ENCODE measurements around the gene AGBL4. TPM values are rescaled to one million over a fixed set of nuclear protein-coding genes. Genes with fewer than 3 reads are reported as not detected.

Gene AGBL4
- total RNA-seq, 1 donor from 2014 or later, result not detected

DNA sequence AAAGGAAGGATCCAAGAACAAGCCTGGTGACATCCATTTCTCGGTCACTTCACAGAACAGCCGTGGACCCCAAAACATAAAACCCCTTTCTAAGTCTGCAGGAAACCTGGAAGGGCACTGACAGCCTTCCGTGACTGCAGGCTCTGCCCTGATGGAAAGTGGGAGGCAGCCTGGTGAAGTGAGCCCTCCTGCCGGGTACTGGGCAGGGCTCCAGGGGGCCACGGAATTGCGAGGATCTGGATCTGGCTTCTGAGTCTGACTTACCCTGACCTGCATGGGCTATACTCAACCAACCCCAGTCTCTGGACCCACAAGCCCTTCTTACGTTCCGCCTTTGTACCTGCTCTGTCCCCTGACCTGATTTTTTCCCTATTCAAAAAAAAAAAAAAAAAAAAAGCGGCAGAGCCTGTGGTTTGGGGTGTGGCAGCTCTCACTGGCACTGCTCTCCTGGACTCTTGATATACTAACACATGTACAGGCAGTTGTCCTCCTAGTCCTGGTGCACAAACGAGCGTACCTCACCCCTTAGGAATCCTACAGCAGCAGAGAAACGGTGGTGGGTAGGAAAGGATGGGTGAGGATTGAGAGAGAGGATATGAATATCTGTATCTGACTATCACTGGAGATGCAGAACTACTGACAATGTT lies 1330.0 kb downstream of the AGBL4 start:
- no peak for DNase-seq (ENCODE audit: extremely low read depth, low read depth, low spot score)

DNA sequence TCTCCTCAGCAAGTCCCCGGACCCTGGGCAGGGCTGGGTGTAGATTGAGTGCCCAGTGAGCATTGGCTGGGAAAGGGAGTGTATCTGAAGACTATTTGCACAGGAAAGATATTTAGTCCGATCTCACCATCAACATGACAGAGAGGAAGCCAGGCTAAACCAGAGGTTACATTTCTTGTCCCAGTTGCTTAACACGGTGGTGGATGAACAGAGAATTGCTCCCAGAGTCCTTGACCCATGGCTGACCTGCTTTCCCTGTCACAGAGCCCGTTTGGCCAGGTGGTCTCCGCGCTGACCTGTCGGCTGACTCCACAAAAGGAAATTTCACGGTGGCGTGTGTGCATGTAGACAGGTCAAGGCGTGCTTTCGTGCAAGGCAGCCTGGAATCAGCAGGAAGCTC lies 1330.6 kb downstream of the AGBL4 start:
- no peak for DNase-seq (ENCODE audit: extremely low read depth, low read depth, low spot score)

DNA sequence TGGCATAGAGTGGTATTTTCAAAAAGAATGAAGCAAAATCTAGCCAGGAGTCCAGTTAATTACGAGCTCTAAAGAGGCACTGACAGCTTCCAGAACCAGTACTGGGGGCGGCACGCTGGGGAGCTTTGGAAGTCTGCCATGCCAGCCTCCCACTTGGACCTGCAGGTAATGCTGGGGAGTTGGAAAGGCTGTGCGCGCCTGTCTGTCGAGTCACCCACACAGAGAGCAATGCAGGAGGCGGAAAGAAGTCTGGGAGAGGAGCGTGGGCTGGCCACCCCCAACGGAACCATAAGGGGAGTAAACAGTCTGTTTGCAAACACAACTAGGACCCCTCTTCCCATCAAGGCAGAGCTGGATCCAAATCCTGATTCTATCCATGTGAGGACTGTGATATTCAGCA lies 1331.5 kb downstream of the AGBL4 start:
- no peak for DNase-seq (ENCODE audit: extremely low read depth, low read depth, low spot score)

DNA sequence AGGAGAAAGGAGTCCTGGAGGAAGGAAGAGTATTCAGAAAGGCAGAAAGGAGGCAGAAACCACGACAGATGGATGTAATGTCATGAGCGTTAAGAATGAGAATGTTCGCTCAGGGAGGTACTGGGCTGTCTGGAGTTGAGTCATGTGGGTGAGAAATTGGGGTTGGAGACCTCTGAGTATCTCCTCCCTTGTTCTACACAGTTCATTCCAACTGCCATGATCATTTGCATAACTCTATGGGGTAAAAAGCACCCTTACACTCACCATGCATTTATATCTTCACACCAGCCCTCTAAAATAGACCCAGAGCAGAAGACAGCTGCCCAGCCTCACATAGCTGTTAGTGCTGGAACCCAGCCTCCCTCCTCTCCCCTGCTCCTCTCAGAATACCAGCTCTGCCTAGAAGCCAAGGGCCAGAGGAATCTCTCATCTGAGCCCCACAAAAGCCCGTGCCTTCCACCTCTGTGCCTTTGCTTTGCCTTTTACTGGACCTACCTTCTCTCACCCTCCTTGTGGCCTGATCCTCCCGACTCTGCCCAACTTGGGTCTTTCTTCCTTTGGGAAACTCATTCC lies 1332.2 kb downstream of the AGBL4 start:
- no peak for DNase-seq (ENCODE audit: extremely low read depth, low read depth, low spot score)

DNA sequence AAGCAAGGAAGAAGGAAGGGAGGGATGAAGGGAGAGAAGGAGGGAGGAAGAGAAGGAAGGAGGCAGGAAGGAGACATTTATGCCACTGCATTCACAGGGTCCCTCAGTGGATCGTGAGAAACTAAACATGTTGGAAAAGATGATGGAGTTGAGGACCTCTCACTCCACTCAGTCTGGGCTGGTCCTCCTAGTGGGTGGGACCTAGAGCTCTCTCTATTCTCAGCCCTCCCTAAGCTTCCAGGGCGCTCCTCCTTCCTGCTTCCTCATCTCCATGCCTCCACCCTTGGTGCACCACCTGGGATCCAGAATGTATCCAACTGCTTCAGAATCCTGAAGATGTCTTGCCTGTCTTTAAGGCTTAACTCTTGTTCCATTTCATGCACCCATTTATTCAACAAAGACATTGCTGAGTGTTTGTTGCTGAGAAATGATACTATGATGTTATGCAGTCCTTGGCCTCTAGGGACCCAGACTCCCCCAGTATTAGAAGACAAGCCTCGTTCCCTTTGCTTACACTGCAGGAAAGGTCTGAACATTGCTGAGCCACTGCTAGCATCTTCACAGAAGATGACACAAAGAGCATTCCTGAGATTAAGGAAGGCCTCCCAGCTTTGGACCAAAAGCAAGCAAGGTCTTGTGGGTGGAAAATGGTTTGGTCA lies 1335.5 kb downstream of the AGBL4 start:
- DNase-seq (ENCODE audit: extremely low read depth, low read depth, low spot score), result no peak

DNA sequence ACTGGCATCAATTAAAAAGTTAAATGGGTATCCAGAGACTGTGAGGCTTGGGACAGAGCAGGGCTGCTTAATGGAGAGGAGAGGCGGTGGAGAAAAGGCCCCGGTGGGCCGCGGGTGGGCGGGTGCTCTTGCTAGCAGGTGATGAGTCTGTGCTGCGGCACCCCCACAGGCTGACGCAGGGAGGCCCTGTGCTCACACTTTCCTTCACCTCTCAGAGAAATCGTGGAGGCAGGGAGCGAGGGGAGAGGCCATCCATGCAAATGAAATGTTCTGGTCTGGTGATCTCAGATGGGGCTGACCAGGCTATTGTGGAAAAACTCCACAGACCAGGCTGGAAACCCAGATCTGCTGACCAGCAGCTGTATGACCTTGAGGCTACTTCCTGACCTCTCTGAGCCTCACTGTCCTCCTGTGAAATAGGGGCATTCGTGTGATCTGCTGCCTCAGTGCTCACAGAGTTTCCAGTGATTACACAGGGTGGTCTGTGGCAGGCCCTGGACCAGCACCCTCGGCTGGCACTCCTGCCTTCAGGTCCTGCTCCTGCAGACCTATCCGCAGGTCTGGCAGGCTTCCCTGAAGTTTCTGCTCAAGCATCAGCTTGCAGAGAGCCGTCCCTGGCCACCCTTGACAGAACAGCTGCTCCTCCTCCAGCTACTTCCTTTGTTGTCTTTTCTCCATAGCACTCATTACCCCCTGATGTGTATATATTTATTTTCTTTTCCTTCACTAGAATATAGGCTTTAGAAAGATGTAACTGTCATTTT lies 1336.3 kb downstream of the AGBL4 start:
- no peak for DNase-seq (ENCODE audit: extremely low read depth, low read depth, low spot score)

DNA sequence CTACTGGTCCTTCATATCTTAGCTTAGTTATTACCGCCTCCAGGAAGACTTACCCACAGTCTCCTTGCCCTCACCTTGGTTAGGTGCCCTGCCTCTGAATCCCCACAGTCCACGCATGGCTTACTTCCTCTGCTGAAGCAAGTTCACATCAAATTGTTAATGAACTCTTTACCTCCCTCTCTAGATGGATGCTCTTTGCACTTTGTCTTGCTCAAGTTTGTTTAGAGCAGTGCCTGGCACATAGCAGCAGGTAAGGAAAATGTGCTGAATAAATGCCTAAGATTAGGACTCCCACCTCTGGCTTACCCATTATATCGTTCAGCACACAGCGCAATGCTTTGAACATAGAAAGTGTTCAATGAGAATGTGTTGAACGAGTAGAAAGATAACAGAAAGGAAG lies 1337.6 kb downstream of the AGBL4 start:
- DNase-seq (ENCODE audit: extremely low read depth, low read depth, low spot score), result no peak

DNA sequence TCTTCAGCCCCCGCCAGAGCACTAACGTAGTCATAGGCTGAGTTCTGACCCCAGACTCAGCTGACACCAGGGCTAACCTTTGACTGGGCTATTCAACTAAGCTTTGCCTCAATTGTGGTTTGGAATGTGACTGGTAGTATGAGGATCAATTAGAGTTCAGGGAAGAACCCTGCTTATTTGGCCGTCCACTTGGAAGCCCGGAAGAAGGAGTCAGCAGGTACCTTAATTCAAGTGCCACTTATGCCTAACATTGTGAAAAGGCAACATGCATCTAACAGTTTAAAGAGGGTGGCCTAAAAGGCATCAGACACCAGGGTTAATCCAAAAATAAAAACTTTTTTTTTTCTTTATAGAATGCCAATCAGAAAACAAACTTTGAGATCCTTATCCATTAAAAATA lies 1339.4 kb downstream of the AGBL4 start:
- no peak for DNase-seq (ENCODE audit: extremely low read depth, low read depth, low spot score)

DNA sequence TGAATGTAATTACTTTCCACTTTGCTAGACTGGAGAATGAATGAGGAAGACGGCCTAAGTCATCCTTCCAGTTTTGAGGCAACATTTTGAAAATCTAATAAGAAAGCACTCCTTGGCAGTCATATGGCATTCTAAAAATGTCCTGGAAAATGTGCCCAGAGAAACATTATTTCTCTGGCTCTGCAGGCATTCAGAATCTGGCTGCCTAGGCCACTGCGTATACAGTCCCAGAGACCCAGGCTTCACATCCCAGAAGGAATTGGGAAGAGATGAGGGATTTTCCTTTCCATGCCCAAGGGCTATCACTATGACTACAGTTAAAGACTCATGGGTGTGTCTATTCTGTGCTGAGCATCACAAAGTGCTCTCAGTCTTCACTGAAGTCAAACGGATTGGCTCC lies 1339.9 kb downstream of the AGBL4 start:
- DNase-seq (ENCODE audit: extremely low read depth, low read depth, low spot score), result no peak

DNA sequence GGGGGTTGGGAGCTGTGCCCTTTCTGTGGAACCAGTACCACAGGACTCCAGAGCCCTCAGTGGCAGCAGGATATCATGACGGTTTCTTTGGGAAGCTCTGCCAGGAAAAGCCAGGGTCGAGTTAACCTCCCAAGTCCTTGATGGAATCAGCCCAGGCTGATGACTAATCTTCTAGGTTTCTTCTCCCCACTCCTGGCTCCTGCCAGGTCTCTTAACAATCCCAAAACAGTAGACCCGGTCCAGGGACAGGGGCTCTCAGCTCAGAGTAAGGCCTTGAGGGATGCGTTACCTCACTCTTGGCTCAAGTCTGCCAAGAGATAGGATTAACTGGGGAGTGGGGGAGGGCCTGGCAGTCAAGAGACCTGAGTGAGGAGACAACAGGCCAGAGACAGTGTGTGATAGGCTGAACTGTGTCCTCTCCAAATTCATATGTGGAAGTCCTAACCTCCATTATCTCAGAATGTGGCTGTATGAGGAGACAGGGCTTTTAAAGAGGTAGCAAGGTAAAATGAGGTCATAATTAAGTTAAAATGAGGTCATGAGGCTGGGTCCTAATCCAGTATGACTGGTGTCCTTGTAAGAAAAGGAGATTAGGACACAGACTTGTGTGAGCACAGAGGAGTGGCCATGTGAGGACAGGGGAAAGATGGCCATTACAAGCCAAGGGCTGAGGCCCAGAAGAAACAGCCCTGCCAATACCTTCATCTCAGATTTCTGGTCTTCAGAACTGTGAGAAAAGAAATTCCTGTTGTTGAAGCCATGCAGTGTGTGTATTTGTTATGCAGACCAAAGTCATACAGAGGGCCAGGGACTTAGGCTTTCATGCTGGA lies 1342.1 kb downstream of the AGBL4 start:
- no peak for DNase-seq (ENCODE audit: extremely low read depth, low read depth, low spot score)

DNA sequence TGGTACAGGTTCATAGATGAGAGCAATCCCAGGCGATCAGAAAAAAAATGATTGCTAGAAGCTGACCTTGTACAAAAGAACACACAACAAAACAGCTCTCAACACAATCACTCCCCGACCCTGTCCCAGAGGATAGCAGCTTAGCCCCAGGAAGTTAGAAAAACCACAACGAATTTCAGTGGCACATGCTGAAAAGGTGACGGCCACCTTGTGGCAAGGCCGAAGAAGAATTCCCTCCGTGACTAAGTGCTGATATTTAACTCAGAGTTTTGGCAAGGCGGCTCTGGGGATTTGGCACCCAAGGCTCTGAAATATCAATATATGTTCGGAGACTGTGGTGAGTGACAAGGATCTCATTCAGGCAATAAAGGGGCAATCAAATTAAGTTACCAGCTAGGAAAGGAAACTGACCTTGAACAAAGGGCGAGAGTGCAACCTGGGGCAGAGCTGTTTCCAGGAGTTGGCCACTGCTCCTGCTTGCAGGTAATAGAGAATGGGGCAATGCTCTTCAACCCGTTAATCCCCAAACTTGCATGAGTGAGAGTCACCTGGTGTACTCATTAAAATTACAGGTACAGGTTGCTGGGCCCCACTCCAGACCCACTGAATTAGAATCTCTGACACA lies 1343.2 kb downstream of the AGBL4 start:
- DNase-seq (ENCODE audit: extremely low read depth, low read depth, low spot score), result no peak

DNA sequence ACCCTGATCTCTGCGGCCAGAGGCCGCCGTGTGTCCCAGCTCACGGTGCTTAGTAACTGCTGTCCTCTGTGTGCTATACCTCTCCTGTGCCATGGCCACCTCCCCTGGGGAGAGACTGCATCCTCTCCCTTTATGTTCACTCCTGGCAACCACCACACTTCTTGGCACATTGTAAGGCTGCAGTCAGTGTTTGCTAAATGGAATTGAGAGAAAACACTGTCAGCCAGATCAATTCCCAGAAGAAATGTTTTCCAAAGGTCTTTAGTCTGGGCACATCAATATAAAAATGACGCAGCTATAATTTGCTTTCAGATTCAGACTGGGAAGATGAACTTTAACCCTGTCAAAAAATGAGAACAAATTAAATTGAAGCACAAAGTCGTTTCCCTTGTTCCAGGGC lies 1343.9 kb downstream of the AGBL4 start:
- DNase-seq (ENCODE audit: extremely low read depth, low read depth, low spot score), result no peak

DNA sequence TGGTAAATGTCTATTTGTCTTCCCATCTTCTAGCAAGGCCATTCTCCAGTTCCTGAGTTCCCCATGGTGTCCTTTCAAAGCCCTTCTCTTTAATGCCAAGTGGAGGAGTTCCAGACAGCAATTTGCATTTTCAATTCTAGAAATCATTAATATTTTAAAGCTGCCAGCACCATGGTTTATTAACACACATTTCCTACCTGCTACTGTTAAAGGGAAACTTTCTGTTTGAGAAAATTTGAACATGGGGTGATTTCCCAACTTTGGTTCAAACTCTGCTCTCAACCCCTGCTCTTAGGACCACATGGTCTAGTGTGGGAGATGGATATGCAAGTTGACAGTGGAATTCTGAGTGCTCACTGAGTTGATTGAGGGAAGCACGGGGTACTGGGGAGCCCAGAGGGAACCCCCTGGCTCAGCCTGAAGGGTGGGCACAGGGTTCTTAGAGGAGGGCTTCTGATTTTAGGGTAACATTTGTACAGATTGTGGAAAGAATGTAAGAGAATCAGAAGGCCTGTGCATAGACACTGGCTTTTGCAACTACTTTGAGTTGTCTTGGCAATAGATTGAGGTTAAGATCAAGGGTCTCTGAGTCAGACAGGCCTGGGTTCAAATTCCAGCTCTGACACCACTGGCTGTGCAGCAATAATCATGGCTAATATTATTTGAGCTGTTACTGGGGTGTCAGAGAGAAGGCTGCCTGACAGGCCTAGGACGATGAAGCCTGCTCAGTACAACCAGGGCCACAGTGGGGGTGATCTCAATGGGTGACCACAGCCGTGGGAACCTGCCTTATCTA lies 1344.8 kb downstream of the AGBL4 start:
- DNase-seq (ENCODE audit: extremely low read depth, low read depth, low spot score), result no peak

DNA sequence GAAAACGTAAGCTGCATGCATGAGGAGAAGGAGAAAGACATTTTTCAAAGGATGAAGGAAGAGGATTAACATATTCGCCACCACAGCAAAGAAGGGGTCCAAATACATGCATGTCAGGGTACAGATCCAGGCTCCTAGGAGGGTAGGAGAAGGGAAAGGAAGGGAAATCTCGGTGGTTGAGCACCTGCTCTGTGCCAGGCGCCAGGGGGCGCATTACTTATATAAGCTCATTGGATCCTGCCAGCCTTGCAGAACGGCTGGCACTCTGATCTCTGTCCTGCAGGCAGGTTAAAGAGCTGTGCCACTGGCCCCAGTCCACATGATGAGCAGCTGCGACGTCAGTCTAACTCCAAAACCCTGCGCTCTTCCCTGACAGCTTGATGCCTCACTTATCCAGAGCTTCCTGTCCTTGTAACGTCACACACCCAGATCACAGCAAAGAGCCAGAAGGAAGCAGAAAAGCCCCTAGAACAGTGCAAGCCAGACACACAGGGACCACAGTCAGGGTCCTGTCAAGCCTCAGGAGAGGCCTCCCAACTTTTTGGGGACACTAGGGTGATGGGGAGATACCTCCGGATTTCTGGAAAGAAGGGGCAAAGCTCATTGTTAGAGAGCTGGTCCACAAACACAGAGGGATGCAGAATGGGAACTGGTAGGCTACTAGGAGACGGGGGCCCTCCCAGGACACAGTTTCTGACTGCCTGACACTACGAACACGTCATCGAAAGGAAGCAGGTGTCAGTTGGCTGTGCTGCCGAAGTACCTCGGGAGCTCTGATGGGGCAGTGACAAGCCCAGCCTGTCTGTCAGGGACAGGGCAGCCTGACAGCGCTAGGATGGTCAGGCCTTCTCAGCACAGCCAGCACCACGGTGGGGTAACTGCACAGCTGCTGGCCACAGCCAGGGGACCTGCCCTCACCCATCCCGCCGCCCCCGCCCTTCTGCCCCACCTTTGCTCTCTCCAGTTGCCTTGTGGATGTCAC lies 1346.2 kb downstream of the AGBL4 start:
- no peak for DNase-seq (ENCODE audit: extremely low read depth, low read depth, low spot score)

DNA sequence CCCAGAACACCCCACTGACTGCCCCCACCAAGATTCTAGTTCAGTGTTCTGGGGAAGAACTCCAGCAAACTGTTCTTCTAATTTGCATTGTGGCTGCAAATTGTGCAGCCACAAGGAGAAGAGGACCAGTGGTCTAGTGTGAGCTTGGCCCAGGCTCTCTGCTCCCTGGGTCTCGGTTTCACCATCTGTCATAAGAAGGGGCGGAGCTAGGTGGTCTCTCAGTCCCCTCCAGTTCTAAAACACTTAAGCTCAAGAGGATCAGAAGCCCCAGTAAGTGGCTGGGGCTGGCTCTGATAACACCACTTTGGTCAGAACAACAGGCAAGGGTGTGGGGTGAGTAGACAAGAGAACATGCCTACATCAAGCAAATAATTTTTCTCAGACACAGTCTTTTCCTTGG lies 1346.9 kb downstream of the AGBL4 start:
- no peak for DNase-seq (ENCODE audit: extremely low read depth, low read depth, low spot score)

DNA sequence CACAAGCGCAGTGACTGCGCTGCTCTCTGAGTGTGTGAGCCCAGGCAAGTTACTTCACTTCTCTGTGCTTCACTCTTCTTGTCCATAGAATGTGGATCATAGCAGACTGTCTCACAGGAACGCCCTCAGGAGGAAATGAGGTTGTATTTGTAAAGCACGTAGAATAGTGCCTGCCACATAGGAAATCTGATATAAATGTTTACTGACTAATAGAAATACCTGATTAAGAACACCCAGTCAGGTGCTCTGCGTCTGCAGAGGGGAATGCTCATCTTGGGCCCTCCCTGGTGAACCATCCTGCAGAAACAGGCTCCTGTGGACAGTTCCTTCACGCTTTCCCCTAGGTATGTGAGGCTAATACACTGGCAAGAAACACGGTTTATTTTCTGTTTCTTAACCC lies 1347.4 kb downstream of the AGBL4 start:
- no peak for DNase-seq (ENCODE audit: extremely low read depth, low read depth, low spot score)

DNA sequence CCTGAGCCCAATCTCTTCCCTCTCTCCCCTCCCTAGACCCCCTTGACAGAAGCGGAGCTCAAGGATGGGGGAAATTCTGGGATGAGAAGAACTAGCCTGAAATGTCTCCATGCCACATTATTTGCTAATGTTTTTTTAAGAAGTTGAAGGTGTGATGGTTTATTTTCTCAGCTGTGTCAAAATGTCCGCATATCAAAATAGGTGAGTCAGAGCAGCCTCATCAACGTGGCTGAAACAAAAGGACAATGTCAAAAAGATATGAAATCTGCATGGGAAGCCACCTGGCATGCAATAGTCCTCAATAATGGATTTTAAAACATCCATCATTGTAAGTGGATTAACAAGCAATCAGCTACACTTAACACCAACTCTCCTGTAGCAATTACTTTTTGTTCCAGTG lies 1348.5 kb downstream of the AGBL4 start:
- DNase-seq (ENCODE audit: extremely low read depth, low read depth, low spot score), result no peak

DNA sequence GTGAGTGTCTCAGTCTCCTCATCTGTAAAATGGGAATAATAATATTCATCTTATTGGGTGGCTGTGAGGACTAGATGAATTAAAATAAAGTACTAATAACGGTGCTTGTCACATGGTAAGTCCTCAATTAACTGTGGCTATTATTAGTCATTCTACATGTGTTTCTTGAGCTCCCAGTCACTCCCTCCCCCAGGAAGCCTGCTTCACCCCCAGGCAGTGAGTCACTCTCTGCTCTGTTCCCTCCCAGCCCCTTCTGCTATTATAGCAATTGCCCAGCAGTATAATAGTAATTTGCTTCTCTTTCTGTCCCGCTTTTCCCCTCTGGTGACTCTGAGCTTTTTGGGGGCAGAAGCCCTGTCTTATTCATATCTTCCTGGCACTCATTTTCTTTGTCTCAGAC lies 1349.1 kb downstream of the AGBL4 start:
- no peak for DNase-seq (ENCODE audit: extremely low read depth, low read depth, low spot score)
